ENCODE data around the gene NFASC.

NFASC gene

GRCh38 chr1:204987689-204988088 lies 117.0 kb downstream of the NFASC start:
- DNase-seq = no peak

GRCh38 chr1:204988196-204988595 lies 117.5 kb downstream of the NFASC start:
- no peak for DNase-seq

GRCh38 chr1:204989266-204990058 lies 118.8 kb downstream of the NFASC start:
- peak; percentile 24 to 32 for DNase-seq

GRCh38 chr1:204990059-204990664 lies 119.5 kb downstream of the NFASC start:
- DNase-seq = no peak

GRCh38 chr1:204990721-204991341 lies 120.2 kb downstream of the NFASC start:
- no peak for DNase-seq

GRCh38 chr1:204991342-204991844 lies 120.7 kb downstream of the NFASC start:
- no peak for DNase-seq

GRCh38 chr1:204992201-204992997 lies 121.7 kb downstream of the NFASC start:
- DNase-seq = no peak

GRCh38 chr1:204992998-204993314 lies 122.3 kb downstream of the NFASC start:
- no peak for DNase-seq

- no peak for DNase-seq
Observed at GRCh38 chr1:204994086-204994862, 123.6 kb downstream of the NFASC start.

GRCh38 chr1:204996981-204997380 lies 126.3 kb downstream of the NFASC start:
- no peak for DNase-seq

GRCh38 chr1:204997591-204998355 lies 127.1 kb downstream of the NFASC start:
- no peak for DNase-seq

- DNase-seq = no peak
Observed at GRCh38 chr1:205001162-205001561, 130.5 kb downstream of the NFASC start.

- no peak for DNase-seq
Observed at GRCh38 chr1:205002705-205003104, 132.0 kb downstream of the NFASC start.

- no peak for DNase-seq
Observed at GRCh38 chr1:205003358-205004131, 132.9 kb downstream of the NFASC start.

GRCh38 chr1:205004351-205004750 lies 133.7 kb downstream of the NFASC start:
- DNase-seq = no peak

- DNase-seq = no peak
Observed at GRCh38 chr1:205008896-205009295, 138.2 kb downstream of the NFASC start.

- DNase-seq = no peak
Observed at GRCh38 chr1:205009670-205010069, 139.0 kb downstream of the NFASC start.

- no peak for DNase-seq
Observed at GRCh38 chr1:205012391-205013140, 141.9 kb downstream of the NFASC start.

- DNase-seq = no peak
Observed at GRCh38 chr1:205013683-205014367, 143.2 kb downstream of the NFASC start.

All from activated CD4-positive, alpha-beta T cell treated with anti-CD3 and anti-CD28 coated beads, Interleukin-2, amount 50 U/mL, for 4 hours (primary cell).